HCT116 (cell line): ENCODE results near the gene COQ10B.

Source experiments
- CEBPB ChIP-seq: IDR thresholded peaks from 2 replicates; pipeline ENCODE4 v1.6.1; 2012; ENCODE audit warnings: low read depth
- EZH2 ChIP-seq: fragments of 200-600 bp; sonication (generic); IDR thresholded peaks from 2 replicates; pipeline ENCODE4 v1.6.1; 2017; ENCODE audit warnings: antibody characterized with exemption, mixed run types
- MAX ChIP-seq: IDR thresholded peaks from 2 replicates; pipeline ENCODE4 v1.6.1; 2012
- SIN3A ChIP-seq: IDR thresholded peaks from 2 replicates; pipeline ENCODE4 v1.6.1; 2012; ENCODE audit warnings: low read depth
- TF ChIP-seq, protein P1 (sequence below): IDR thresholded peaks from 2 replicates; pipeline ENCODE4 v1.6.1; 2011; ENCODE audit warnings: mild to moderate bottlenecking, low read length, moderate library complexity; ENCODE audit not compliant: insufficient replicate concordance; ENCODE audit errors: extremely low read depth
- TF ChIP-seq, protein P2 (sequence below), 3 experiments: fragments of 200-600 bp in 1 of 3; sonication (generic) in 1 of 3; IDR thresholded peaks in 2 of 3; conservative IDR thresholded peaks in 1 of 3; 2 replicates each; pipeline ENCODE4 v1.5.1; 2012 to 2017; ENCODE audit warnings: low read depth in 2 of 3, low read length in 2 of 3, antibody characterized with exemption in 1 of 3, borderline replicate concordance in 1 of 3, control low read depth in 1 of 3, mild to moderate bottlenecking in 1 of 3, mixed read lengths in 1 of 3, mixed run types in 1 of 3, moderate library complexity in 1 of 3; ENCODE audit not compliant: insufficient read depth in 1 of 3
- TF ChIP-seq, protein P3 (sequence below): IDR thresholded peaks from 2 replicates; pipeline ENCODE4 v1.6.1; 2012

DNA sequence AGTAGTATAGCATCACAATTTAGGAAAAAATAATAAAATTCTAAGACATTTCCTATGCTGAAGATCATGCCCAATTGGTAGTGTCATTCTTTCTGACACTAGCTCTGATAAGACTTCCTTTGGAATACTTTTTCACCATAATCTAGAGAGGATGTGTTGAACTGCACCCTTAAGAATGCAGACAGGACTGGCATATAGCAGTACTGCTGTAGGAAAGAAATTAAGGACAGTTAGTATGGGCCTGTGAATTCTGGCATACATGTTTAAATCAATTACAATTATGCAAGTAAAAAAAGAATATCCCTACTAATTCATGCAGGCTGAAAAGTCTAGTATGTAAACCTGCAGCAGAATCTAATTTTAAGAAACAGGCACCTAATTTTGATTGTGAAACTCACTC lies 33.9 kb upstream of the COQ10B start:
- TF ChIP-seq MAX (no peak), CEBPB (no peak), EZH2 (no peak), SIN3A (no peak)
- TF ChIP-seq, protein P1, sequence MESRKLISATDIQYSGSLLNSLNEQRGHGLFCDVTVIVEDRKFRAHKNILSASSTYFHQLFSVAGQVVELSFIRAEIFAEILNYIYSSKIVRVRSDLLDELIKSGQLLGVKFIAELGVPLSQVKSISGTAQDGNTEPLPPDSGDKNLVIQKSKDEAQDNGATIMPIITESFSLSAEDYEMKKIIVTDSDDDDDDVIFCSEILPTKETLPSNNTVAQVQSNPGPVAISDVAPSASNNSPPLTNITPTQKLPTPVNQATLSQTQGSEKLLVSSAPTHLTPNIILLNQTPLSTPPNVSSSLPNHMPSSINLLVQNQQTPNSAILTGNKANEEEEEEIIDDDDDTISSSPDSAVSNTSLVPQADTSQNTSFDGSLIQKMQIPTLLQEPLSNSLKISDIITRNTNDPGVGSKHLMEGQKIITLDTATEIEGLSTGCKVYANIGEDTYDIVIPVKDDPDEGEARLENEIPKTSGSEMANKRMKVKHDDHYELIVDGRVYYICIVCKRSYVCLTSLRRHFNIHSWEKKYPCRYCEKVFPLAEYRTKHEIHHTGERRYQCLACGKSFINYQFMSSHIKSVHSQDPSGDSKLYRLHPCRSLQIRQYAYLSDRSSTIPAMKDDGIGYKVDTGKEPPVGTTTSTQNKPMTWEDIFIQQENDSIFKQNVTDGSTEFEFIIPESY = no peak
- TF ChIP-seq, protein P2, sequence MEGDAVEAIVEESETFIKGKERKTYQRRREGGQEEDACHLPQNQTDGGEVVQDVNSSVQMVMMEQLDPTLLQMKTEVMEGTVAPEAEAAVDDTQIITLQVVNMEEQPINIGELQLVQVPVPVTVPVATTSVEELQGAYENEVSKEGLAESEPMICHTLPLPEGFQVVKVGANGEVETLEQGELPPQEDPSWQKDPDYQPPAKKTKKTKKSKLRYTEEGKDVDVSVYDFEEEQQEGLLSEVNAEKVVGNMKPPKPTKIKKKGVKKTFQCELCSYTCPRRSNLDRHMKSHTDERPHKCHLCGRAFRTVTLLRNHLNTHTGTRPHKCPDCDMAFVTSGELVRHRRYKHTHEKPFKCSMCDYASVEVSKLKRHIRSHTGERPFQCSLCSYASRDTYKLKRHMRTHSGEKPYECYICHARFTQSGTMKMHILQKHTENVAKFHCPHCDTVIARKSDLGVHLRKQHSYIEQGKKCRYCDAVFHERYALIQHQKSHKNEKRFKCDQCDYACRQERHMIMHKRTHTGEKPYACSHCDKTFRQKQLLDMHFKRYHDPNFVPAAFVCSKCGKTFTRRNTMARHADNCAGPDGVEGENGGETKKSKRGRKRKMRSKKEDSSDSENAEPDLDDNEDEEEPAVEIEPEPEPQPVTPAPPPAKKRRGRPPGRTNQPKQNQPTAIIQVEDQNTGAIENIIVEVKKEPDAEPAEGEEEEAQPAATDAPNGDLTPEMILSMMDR (IDR thresholded peaks at IDR 0.05 in 2 of 3, conservative IDR thresholded peaks at IDR 0.05 in 1 of 3; ENCODE audit: borderline replicate concordance in 1 of 3, insufficient read depth in 1 of 3, low read depth in 2 of 3, low read length in 2 of 3) = no peak
- TF ChIP-seq, protein P3, sequence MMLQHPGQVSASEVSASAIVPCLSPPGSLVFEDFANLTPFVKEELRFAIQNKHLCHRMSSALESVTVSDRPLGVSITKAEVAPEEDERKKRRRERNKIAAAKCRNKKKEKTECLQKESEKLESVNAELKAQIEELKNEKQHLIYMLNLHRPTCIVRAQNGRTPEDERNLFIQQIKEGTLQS = no peak
